GM23338 (cell line): ENCODE measurements around the gene MYO5B. TPM values are rescaled to one million over a fixed set of nuclear protein-coding genes. Genes with fewer than 3 reads are reported as not detected.
A peak's percentile ranks its signal among the peaks of the same experiment; 100 is the strongest.

ENCODE experiments used
- ATAC-seq: fragments of 200-7000 bp; cut with Tn5 transposase; 3 replicates; pipeline ENCODE4 v1.9.1; 2020
- DNase-seq: peaks from one replicate; pipeline ENCODE4 v3.0.0-alpha.2; 2015; ENCODE audit warnings: low spot score
- H2AFZ ChIP-seq: fragments of 200-600 bp; sonication (generic); 2 replicates; pipeline ENCODE4 v1.8.0; 2016; ENCODE audit warnings: antibody characterized with exemption, mild to moderate bottlenecking, moderate library complexity
- H3F3A ChIP-seq: fragments of 200-600 bp; sonication (generic); replicated peaks from 2 replicates; pipeline ENCODE4 v1.8.0; 2017; ENCODE audit warnings: antibody characterized with exemption, mixed run types, low read depth
- H3K27ac ChIP-seq: fragments of 200-600 bp; sonication (generic); 2 replicates; pipeline ENCODE4 v1.6.1; 2016; ENCODE audit warnings: low read depth
- H3K27me3 ChIP-seq: fragments of 200-600 bp; sonication (generic); 2 replicates; pipeline ENCODE4 v1.8.0; 2016; ENCODE audit warnings: mild to moderate bottlenecking, mixed run types, moderate library complexity; ENCODE audit not compliant: insufficient read depth
- H3K36me3 ChIP-seq: fragments of 200-600 bp; sonication (generic); 2 replicates; pipeline ENCODE4 v1.8.0; 2016; ENCODE audit warnings: mild to moderate bottlenecking; ENCODE audit not compliant: insufficient read depth
- H3K4me1 ChIP-seq: fragments of 200-600 bp; sonication (generic); 2 replicates; pipeline ENCODE4 v1.8.0; 2016; ENCODE audit warnings: mild to moderate bottlenecking, moderate library complexity; ENCODE audit not compliant: insufficient read depth
- H3K4me2 ChIP-seq: fragments of 200-600 bp; sonication (generic); 2 replicates; pipeline ENCODE4 v1.7.1; 2017; ENCODE audit warnings: mixed run types
- H3K4me3 ChIP-seq: fragments of 200-600 bp; sonication (generic); 2 replicates; pipeline ENCODE4 v1.6.1; 2016; ENCODE audit warnings: mixed run types
- H3K79me2 ChIP-seq: fragments of 200-600 bp; sonication (generic); replicated peaks from 2 replicates; pipeline ENCODE4 v1.8.0; 2017; ENCODE audit warnings: mild to moderate bottlenecking; ENCODE audit not compliant: insufficient read depth
- H3K9me2 ChIP-seq: fragments of 200-600 bp; sonication (generic); 2 replicates; pipeline ENCODE4 v1.8.0; 2017; ENCODE audit not compliant: insufficient read depth
- H4K20me1 ChIP-seq: fragments of 200-600 bp; sonication (generic); replicated peaks from 2 replicates; pipeline ENCODE4 v1.8.0; 2017; ENCODE audit warnings: mild to moderate bottlenecking; ENCODE audit not compliant: insufficient read depth
- H3K27ac Mint-ChIP-seq: 2 replicates; pipeline ENCODE4 v1.8.0; 2020; ENCODE audit warnings: inconsistent platforms, mild to moderate bottlenecking, moderate library complexity, mixed read lengths
- H3K27me3 Mint-ChIP-seq: 3 replicates; pipeline ENCODE4 v1.8.0; 2022; ENCODE audit warnings: low read depth, mild to moderate bottlenecking, moderate library complexity, mixed read lengths, inconsistent platforms; ENCODE audit not compliant: insufficient read depth, poor library complexity
- H3K36me3 Mint-ChIP-seq: 3 replicates; pipeline ENCODE4 v1.8.0; 2021; ENCODE audit warnings: low read depth, mild to moderate bottlenecking, inconsistent platforms, moderate library complexity, mixed read lengths
- H3K4me1 Mint-ChIP-seq: 3 replicates; pipeline ENCODE4 v1.8.0; 2020; ENCODE audit warnings: mild to moderate bottlenecking, inconsistent platforms, mixed read lengths
- H3K4me3 Mint-ChIP-seq: 3 replicates; pipeline ENCODE4 v1.8.0; 2021; ENCODE audit warnings: moderate library complexity, mild to moderate bottlenecking, inconsistent platforms, mixed read lengths
- H3K9me3 Mint-ChIP-seq: 3 replicates; pipeline ENCODE4 v1.8.0; 2020; ENCODE audit warnings: moderate library complexity, mild to moderate bottlenecking, inconsistent platforms, mixed read lengths
- JUNB ChIP-seq: IDR thresholded peaks from one replicate; pipeline ENCODE4 v1.6.1; 2016; ENCODE audit warnings: antibody characterized with exemption; ENCODE audit not compliant: unreplicated experiment
- STAT1 ChIP-seq: IDR thresholded peaks from one replicate; pipeline ENCODE4 v1.6.1; 2016; ENCODE audit warnings: antibody characterized with exemption; ENCODE audit not compliant: unreplicated experiment
- polyA plus RNA-seq: library from polyadenylated mRNA; unstranded; fragments of >200 nt; fragmentation: Nextera tagmentation; extraction: Ambion mirVana; gene quantifications from 2 replicates; pipeline ENCODE4 v1.2.1, GENCODE V29; 2016
- total RNA-seq: library from RNA; depleted of rRNA; stranded (reverse); fragments of >200 nt; shearing (Covaris generic); gene quantifications from 2 replicates; pipeline ENCODE4 v1.2.3, GENCODE V29; 2014
- TF ChIP-seq, protein P1 (sequence below): fragments of 250-450 bp; sonication (Bioruptor Pico); IDR thresholded peaks from 2 replicates; pipeline ENCODE4 v1.5.0; 2020; ENCODE audit warnings: mild to moderate bottlenecking, moderate library complexity
- TF ChIP-seq, protein P2 (sequence below): IDR thresholded peaks from one replicate; pipeline ENCODE4 v1.6.1; 2018; ENCODE audit warnings: antibody characterized with exemption; ENCODE audit not compliant: unreplicated experiment

Gene MYO5B
- total and polyA plus RNA-seq, 2 experiments from 2014 or later, result 3.2 to 19.1 TPM

DNA sequence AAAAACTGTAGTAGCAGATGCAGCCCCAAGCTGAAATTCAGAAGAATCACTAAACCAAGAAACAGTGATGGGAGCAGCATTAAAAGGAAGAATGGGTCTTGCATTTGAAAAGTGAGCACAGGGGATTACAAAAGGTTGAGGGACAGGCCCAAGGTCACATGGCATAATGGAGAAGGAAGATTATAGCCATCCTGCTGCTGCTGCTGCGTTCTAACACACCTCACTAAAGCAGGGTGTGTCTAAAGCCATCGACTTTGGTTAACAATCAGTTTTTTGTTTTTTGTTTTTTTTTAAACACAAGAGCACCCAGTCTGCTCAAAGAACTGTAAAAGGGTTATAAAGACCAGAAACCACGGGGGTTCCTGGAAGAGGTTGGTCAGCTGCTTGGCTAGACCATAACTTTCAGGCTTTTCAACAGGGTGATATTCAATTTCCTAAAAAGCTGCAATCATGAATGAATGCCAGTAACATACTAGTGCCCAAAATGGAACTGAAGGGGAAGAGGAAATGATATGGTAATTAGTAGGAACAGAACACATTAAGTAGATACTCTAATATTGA lies 102.6 kb downstream of the MYO5B start (continued):
- TF ChIP-seq, protein P1, sequence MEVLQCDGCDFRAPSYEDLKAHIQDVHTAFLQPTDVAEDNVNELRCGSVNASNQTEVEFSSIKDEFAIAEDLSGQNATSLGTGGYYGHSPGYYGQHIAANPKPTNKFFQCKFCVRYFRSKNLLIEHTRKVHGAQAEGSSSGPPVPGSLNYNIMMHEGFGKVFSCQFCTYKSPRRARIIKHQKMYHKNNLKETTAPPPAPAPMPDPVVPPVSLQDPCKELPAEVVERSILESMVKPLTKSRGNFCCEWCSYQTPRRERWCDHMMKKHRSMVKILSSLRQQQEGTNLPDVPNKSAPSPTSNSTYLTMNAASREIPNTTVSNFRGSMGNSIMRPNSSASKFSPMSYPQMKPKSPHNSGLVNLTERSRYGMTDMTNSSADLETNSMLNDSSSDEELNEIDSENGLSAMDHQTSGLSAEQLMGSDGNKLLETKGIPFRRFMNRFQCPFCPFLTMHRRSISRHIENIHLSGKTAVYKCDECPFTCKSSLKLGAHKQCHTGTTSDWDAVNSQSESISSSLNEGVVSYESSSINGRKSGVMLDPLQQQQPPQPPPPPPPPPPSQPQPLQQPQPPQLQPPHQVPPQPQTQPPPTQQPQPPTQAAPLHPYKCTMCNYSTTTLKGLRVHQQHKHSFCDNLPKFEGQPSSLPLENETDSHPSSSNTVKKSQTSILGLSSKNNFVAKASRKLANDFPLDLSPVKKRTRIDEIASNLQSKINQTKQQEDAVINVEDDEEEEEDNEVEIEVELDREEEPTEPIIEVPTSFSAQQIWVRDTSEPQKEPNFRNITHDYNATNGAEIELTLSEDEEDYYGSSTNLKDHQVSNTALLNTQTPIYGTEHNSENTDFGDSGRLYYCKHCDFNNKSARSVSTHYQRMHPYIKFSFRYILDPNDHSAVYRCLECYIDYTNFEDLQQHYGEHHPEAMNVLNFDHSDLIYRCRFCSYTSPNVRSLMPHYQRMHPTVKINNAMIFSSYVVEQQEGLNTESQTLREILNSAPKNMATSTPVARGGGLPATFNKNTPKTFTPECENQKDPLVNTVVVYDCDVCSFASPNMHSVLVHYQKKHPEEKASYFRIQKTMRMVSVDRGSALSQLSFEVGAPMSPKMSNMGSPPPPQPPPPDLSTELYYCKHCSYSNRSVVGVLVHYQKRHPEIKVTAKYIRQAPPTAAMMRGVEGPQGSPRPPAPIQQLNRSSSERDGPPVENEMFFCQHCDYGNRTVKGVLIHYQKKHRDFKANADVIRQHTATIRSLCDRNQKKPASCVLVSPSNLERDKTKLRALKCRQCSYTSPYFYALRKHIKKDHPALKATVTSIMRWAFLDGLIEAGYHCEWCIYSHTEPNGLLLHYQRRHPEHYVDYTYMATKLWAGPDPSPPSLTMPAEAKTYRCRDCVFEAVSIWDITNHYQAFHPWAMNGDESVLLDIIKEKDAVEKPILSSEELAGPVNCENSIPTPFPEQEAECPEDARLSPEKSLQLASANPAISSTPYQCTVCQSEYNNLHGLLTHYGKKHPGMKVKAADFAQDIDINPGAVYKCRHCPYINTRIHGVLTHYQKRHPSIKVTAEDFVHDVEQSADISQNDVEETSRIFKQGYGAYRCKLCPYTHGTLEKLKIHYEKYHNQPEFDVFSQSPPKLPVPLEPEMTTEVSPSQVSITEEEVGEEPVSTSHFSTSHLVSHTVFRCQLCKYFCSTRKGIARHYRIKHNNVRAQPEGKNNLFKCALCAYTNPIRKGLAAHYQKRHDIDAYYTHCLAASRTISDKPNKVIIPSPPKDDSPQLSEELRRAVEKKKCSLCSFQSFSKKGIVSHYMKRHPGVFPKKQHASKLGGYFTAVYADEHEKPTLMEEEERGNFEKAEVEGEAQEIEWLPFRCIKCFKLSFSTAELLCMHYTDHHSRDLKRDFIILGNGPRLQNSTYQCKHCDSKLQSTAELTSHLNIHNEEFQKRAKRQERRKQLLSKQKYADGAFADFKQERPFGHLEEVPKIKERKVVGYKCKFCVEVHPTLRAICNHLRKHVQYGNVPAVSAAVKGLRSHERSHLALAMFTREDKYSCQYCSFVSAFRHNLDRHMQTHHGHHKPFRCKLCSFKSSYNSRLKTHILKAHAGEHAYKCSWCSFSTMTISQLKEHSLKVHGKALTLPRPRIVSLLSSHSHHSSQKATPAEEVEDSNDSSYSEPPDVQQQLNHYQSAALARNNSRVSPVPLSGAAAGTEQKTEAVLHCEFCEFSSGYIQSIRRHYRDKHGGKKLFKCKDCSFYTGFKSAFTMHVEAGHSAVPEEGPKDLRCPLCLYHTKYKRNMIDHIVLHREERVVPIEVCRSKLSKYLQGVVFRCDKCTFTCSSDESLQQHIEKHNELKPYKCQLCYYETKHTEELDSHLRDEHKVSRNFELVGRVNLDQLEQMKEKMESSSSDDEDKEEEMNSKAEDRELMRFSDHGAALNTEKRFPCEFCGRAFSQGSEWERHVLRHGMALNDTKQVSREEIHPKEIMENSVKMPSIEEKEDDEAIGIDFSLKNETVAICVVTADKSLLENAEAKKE (CRISPR knock-in tag), result no peak
- TF ChIP-seq JUNB (no peak), STAT1 (no peak)

DNA sequence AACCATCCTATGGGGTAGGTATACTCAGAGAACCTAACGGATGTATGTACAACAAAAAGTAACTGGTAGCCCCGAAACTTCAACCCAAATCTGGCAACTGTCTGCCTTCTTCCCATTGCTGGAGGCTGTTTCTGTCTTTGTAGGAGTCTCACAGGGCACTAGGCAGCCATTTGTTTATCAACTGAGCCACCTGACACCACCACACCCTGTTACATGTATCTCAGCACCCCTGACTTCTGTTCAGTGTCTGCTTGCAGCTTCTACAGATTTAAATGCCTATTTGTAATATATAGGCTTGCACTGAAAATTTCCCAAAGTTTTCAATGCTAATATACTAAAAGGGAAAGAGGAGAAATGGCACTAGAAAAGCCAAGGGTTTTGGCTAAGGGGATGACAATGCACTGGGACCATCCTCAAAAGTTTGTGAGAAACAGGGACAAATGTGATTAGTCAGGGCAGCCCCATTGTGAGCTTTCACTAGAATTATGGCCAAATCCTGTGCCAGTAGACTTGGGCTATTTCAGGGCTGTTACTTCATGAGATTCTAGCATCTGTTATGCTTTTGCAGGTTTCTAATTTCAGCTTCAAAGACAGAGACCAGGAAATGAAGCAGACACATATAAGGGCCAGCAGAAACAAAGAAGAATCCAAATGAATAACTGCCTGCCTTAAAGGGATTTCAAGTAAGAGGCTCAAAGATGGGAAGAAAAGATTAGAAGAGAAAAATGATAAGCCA lies 103.3 kb downstream of the MYO5B start:
- H3K4me2 ChIP-seq, result peak overlapping the region; percentile 67
- peak; percentile 23 for ATAC-seq
- H3K9me3 Mint-ChIP-seq, result no peaks in the 10 kb centered on the region
- peak overlapping the region; percentile 49; the same call in 1 of the 2 replicates for H2AFZ ChIP-seq
- H3K4me3 ChIP-seq, result peak overlapping the region; percentile 32
- no peaks in the 10 kb centered on the region for H4K20me1 ChIP-seq
- H3K9me2 ChIP-seq, result peaks cover 9% of the 10 kb centered on the region
- H3K36me3 Mint-ChIP-seq, result no peaks in the 10 kb centered on the region
- no peak overlapping the region for H3K4me3 Mint-ChIP-seq
- peak overlapping the region; percentile 75 for H3K27ac ChIP-seq
- no peaks in the 10 kb centered on the region for H3K36me3 ChIP-seq
- H3K4me1 ChIP-seq, result peaks cover 35% of the 10 kb centered on the region
- H3K27me3 Mint-ChIP-seq, result peaks cover 6% of the 10 kb centered on the region
- no peak for DNase-seq
- H3K4me1 Mint-ChIP-seq, result peaks cover 40% of the 10 kb centered on the region
- H3K27me3 ChIP-seq, result no peaks in the 10 kb centered on the region
- H3F3A ChIP-seq, result no peaks in the 10 kb centered on the region
- H3K79me2 ChIP-seq, result no peaks in the 10 kb centered on the region
- H3K27ac Mint-ChIP-seq, result no peak overlapping the region
- TF ChIP-seq, protein P1 (CRISPR knock-in tag), result no peak
- TF ChIP-seq, protein P2, sequence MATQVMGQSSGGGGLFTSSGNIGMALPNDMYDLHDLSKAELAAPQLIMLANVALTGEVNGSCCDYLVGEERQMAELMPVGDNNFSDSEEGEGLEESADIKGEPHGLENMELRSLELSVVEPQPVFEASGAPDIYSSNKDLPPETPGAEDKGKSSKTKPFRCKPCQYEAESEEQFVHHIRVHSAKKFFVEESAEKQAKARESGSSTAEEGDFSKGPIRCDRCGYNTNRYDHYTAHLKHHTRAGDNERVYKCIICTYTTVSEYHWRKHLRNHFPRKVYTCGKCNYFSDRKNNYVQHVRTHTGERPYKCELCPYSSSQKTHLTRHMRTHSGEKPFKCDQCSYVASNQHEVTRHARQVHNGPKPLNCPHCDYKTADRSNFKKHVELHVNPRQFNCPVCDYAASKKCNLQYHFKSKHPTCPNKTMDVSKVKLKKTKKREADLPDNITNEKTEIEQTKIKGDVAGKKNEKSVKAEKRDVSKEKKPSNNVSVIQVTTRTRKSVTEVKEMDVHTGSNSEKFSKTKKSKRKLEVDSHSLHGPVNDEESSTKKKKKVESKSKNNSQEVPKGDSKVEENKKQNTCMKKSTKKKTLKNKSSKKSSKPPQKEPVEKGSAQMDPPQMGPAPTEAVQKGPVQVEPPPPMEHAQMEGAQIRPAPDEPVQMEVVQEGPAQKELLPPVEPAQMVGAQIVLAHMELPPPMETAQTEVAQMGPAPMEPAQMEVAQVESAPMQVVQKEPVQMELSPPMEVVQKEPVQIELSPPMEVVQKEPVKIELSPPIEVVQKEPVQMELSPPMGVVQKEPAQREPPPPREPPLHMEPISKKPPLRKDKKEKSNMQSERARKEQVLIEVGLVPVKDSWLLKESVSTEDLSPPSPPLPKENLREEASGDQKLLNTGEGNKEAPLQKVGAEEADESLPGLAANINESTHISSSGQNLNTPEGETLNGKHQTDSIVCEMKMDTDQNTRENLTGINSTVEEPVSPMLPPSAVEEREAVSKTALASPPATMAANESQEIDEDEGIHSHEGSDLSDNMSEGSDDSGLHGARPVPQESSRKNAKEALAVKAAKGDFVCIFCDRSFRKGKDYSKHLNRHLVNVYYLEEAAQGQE, result no peak
